IMR-90 (cell line): ENCODE data around the gene RBM34. TPM values are rescaled to one million over a fixed set of nuclear protein-coding genes. Genes with fewer than 3 reads are reported as not detected.
"Not testable (repeated sequence)": the region's sequence is repeated elsewhere in the genome, so short reads cannot be mapped to it uniquely, and the experiment has no call there.

ENCODE experiments used
- ATAC-seq: fragments of 200-7000 bp; cut with Tn5 transposase; 2 replicates; pipeline ENCODE4 v1.9.1; 2020; ENCODE audit warnings: low read depth, mild to moderate bottlenecking, moderate library complexity
- BruUV-seq: library from RNA; stranded (reverse); fragments of 400-500 nt; replicated peaks from 2 replicates; lab custom pipeline; 2021; lab: Mats Ljungman, UMichigan
- CTCF ChIA-PET: fragments of 300-600 bp; formaldehyde crosslinking; extraction: SDS; loops from one replicate; lab custom pipeline; 2021; ENCODE audit warnings: antibody characterized with exemption; lab: Yijun Ruan, JAX
- POLR2A ChIA-PET: fragments of 300-600 bp; sonication (Branson Sonifier 250); formaldehyde crosslinking; loops from one replicate; lab custom pipeline; 2022; ENCODE audit warnings: antibody characterized with exemption; ENCODE audit not compliant: unreplicated experiment; lab: Charles Lee
- DNase-seq: peaks from one replicate; pipeline ENCODE4 v3.0.0; 2013
- H2AFZ ChIP-seq: replicated peaks from 2 replicates; pipeline ENCODE3; 2013; ENCODE audit warnings: low read length, mild to moderate bottlenecking; ENCODE audit not compliant: poor library complexity
- H2AK5ac ChIP-seq: 2 replicates; pipeline ENCODE4 v1.6.1; 2013; ENCODE audit warnings: low read depth, low read length, inconsistent platforms
- H2AK9ac ChIP-seq: replicated peaks from 2 replicates; pipeline ENCODE3; 2013; ENCODE audit warnings: mild to moderate bottlenecking, low read depth, low read length, moderate library complexity; ENCODE audit not compliant: poor library complexity
- H2BK120ac ChIP-seq: 2 replicates; pipeline ENCODE4 v1.6.1; 2013; ENCODE audit warnings: low read depth, low read length, inconsistent platforms
- H2BK15ac ChIP-seq: 3 replicates; pipeline ENCODE4 v1.6.1; 2013; ENCODE audit warnings: low read depth, low read length, inconsistent platforms
- H2BK20ac ChIP-seq: 2 replicates; pipeline ENCODE4 v1.6.1; 2013; ENCODE audit warnings: low read depth, mild to moderate bottlenecking, inconsistent platforms, low read length, moderate library complexity
- H2BK5ac ChIP-seq: 2 replicates; pipeline ENCODE4 v1.6.1; 2013; ENCODE audit warnings: mild to moderate bottlenecking, low read depth, low read length, inconsistent platforms; ENCODE audit not compliant: poor library complexity, severe bottlenecking
- H3K14ac ChIP-seq: replicated peaks from 2 replicates; pipeline ENCODE4 v1.6.1; 2013; ENCODE audit warnings: low read depth, low read length, inconsistent platforms
- H3K18ac ChIP-seq: 2 replicates; pipeline ENCODE4 v1.6.1; 2013; ENCODE audit warnings: low read depth, low read length, control low read depth
- H3K23ac ChIP-seq: 2 replicates; pipeline ENCODE4 v1.6.1; 2013; ENCODE audit warnings: low read depth, low read length, inconsistent platforms
- H3K27ac ChIP-seq: 2 replicates; pipeline ENCODE4 v1.5.1; 2013; ENCODE audit warnings: mild to moderate bottlenecking, control low read depth, low read length; ENCODE audit not compliant: insufficient read depth
- H3K27me3 ChIP-seq: 2 replicates; pipeline ENCODE4 v1.6.1; 2013; ENCODE audit warnings: low read length; ENCODE audit not compliant: control insufficient read depth, insufficient read depth
- H3K36me3 ChIP-seq: 2 replicates; pipeline ENCODE4 v1.6.1; 2013; ENCODE audit warnings: low read length, mixed read lengths; ENCODE audit not compliant: control insufficient read depth, insufficient read depth
- H3K4ac ChIP-seq: 2 replicates; pipeline ENCODE4 v1.6.1; 2013; ENCODE audit warnings: low read depth, low read length, inconsistent platforms
- H3K4me1 ChIP-seq: 2 replicates; pipeline ENCODE4 v1.6.1; 2013; ENCODE audit warnings: low read length, mixed read lengths; ENCODE audit not compliant: control insufficient read depth, insufficient read depth
- H3K4me2 ChIP-seq: 2 replicates; pipeline ENCODE4 v1.6.1; 2013; ENCODE audit warnings: low read depth, mild to moderate bottlenecking, control low read depth, low read length, moderate library complexity
- H3K4me3 ChIP-seq: 2 replicates; pipeline ENCODE4 v1.5.1; 2013; ENCODE audit warnings: low read depth, mild to moderate bottlenecking, control low read depth, low read length, moderate library complexity; ENCODE audit not compliant: insufficient read depth
- H3K56ac ChIP-seq: 2 replicates; pipeline ENCODE4 v1.6.1; 2013; ENCODE audit warnings: low read length, inconsistent platforms; ENCODE audit not compliant: insufficient read depth; ENCODE audit errors: extremely low read depth
- H3K79me1 ChIP-seq, 2 experiments: 2 replicates each; pipeline ENCODE4 v1.6.1; 2013; ENCODE audit warnings: low read length in 2 of 2, inconsistent platforms in 1 of 2, low read depth in 1 of 2
- H3K9ac ChIP-seq: 2 replicates; pipeline ENCODE4 v1.6.1; 2013; ENCODE audit warnings: low read depth, low read length, control low read depth
- H3K9me1 ChIP-seq: 2 replicates; pipeline ENCODE4 v1.6.1; 2013; ENCODE audit warnings: low read length, inconsistent platforms; ENCODE audit not compliant: insufficient read depth
- H3K9me3 ChIP-seq: 2 replicates; pipeline ENCODE4 v1.6.1; 2013; ENCODE audit warnings: low read length; ENCODE audit not compliant: control insufficient read depth, insufficient read depth
- H4K20me1 ChIP-seq: 2 replicates; pipeline ENCODE4 v1.6.1; 2013; ENCODE audit warnings: low read length, inconsistent platforms; ENCODE audit not compliant: insufficient read depth
- H4K5ac ChIP-seq: 2 replicates; pipeline ENCODE4 v1.6.1; 2013; ENCODE audit warnings: mild to moderate bottlenecking, low read depth, low read length, control low read depth
- H4K8ac ChIP-seq, 2 experiments: 2 replicates each; pipeline ENCODE4 v1.6.1; 2013; ENCODE audit warnings: low read depth in 2 of 2, low read length in 2 of 2, control low read depth in 1 of 2, inconsistent platforms in 1 of 2
- H4K91ac ChIP-seq: 2 replicates; pipeline ENCODE4 v1.6.1; 2013; ENCODE audit warnings: low read depth, low read length, inconsistent platforms; ENCODE audit not compliant: insufficient read depth
- WGBS, 2 experiments: methylation state at CpG; one replicate each; pipeline versions ENCODE4 v1.1.5 to v1.1.7; 2013; ENCODE audit warnings: missing lambda C conversion rate in 2 of 2; ENCODE audit not compliant: insufficient read length in 1 of 2; ENCODE audit errors: extremely low coverage in 2 of 2; 5-methylcytosine and 5-hydroxymethylcytosine counted together
- dilution Hi-C: fragments of 300-500 bp; cut with HindIII; formaldehyde crosslinking; loops from one replicate; pipeline ENCODE4 v1.14.3; 2018; ENCODE audit warnings: low sequenced_read_pairs; ENCODE audit not compliant: unreplicated experiment
- in situ Hi-C: fragments of 300-500 bp; cut with MboI; formaldehyde crosslinking; loops from 3 replicates; pipeline ENCODE4 v1.14.3; 2019; ENCODE audit warnings: low sequenced_read_pairs, inconsistent platforms, mixed read lengths
- intact Hi-C: fragments of 100-400 bp; cut with micrococcal nuclease; formaldehyde crosslinking; loops from 2 replicates; pipeline ENCODE4 v1.10.0; 2022
- polyA plus RNA-seq, 3 experiments: library from polyadenylated mRNA; depleted of rRNA; stranded (reverse); fragments of >200 nt; gene quantifications; 2 replicates each; pipeline ENCODE4 v1.2.3, GENCODE V29; 2012; ENCODE audit warnings: low replicate concordance in 1 of 3
- total RNA-seq: library from RNA; depleted of rRNA; stranded (reverse); fragments of >200 nt; gene quantifications from 2 replicates; pipeline ENCODE4 v1.2.3, GENCODE V29; 2012

Gene RBM34
- total and polyA plus RNA-seq, 2 of the 4 experiments (the other 2 are of a cell fraction): 28.7 to 34.0 TPM

DNA sequence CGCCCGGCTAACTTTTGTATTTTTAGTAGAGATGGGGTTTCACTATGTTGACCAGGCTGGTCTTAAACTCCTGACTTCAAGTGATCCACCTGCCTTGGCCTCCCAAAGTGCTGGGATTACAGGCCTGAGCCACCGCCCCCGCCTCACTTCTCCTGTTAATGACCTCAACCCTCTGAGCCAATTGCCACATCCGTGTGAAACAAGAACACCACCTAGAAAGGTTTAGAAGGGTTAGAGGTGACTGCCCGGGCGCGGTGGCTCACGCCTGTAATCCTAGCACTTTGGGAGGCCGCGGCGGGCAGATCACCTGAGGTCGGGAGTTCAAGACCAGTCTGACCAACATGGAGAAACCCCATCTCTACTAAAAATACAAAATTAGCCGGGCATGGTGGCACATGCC lies 68.6 kb downstream of the RBM34 start:
- H3K14ac ChIP-seq, POLR2A ChIA-PET, H3K27ac ChIP-seq, dilution Hi-C loops, DNase-seq, H3K4me3 ChIP-seq, H2AFZ ChIP-seq, H2BK20ac ChIP-seq, H2BK15ac ChIP-seq, H3K23ac ChIP-seq, H2AK5ac ChIP-seq, H3K9me3 ChIP-seq, H3K27me3 ChIP-seq, H4K8ac ChIP-seq, ATAC-seq, H4K5ac ChIP-seq, H3K9me1 ChIP-seq, BruUV-seq, H2BK120ac ChIP-seq, H4K20me1 ChIP-seq, H3K36me3 ChIP-seq, H2AK9ac ChIP-seq, H3K79me1 ChIP-seq, H3K18ac ChIP-seq, H3K56ac ChIP-seq, CTCF ChIA-PET, H3K4ac ChIP-seq, H2BK5ac ChIP-seq, H4K91ac ChIP-seq, H3K9ac ChIP-seq, H3K4me2 ChIP-seq: not testable (repeated sequence)
- intact Hi-C loops (loop anchor here (10.0 kb wide), 1 partner anchor 978 kb away; no protein-coding TSS in a partner anchor), in situ Hi-C loops (loop anchor here (5.0 to 25.0 kb wide), 2 partner anchors 230 to 595 kb away; no protein-coding TSS in a partner anchor)
- peaks cover 11% of the 10 kb centered on the region for H3K4me1 ChIP-seq
- WGBS, 2 experiments: no CpG with 5 or more reads among the region's 14 CpGs

DNA sequence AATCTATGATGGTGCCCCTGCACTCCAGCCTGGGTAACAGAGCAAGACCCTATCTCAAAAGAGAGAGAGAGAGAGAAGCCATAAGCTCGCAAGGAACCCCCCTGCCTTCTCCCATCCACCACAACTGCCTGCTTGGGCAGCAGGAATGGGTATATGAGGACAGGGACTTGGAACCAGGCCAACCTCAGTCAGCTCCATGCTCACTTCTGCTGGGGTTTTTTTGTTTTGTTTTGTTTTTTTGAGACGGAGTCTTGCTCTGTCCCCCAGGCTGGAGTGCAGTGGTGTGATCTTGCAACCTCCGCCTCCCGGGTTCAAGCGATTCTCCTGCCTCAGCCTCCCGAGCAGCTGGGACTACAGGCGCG lies 69.0 kb downstream of the RBM34 start:
- ATAC-seq, H3K9me3 ChIP-seq, H4K20me1 ChIP-seq, H3K18ac ChIP-seq, H2BK20ac ChIP-seq, H4K91ac ChIP-seq, H3K23ac ChIP-seq, H3K4ac ChIP-seq, H2AK5ac ChIP-seq, H2AK9ac ChIP-seq, H3K36me3 ChIP-seq, H2AFZ ChIP-seq, H3K79me1 ChIP-seq, H3K27me3 ChIP-seq, H3K56ac ChIP-seq, H3K9me1 ChIP-seq, DNase-seq, H4K8ac ChIP-seq, H3K9ac ChIP-seq, BruUV-seq, H2BK120ac ChIP-seq, H2BK15ac ChIP-seq, H3K27ac ChIP-seq, H3K4me2 ChIP-seq, H3K14ac ChIP-seq, dilution Hi-C loops, H2BK5ac ChIP-seq, H4K5ac ChIP-seq, POLR2A ChIA-PET, H3K4me3 ChIP-seq: not testable (repeated sequence)
- in situ Hi-C loops: loop anchor here (5.0 to 25.0 kb wide), 2 partner anchors 230 to 595 kb away; no protein-coding TSS in a partner anchor
- intact Hi-C loops: loop anchor here (10.0 kb wide), 1 partner anchor 977 kb away; no protein-coding TSS in a partner anchor
- H3K4me1 ChIP-seq: peaks cover 11% of the 10 kb centered on the region
- CTCF ChIA-PET: interaction anchor here (0.6 kb wide), 1 partner anchor 691 kb away, joined by 4 read pairs; no protein-coding TSS in a partner anchor
- WGBS, 2 experiments: no CpG with 5 or more reads among the region's 8 CpGs
